Activated CD4-positive, alpha-beta T cell treated with anti-CD3 and anti-CD28 coated beads for 1 hour (primary cell): ENCODE results near the gene UNC13A.

ENCODE experiments used
- DNase-seq: peaks from one replicate; pipeline ENCODE4 v3.0.0-alpha.2; 2020

The UNC13A gene

DNA sequence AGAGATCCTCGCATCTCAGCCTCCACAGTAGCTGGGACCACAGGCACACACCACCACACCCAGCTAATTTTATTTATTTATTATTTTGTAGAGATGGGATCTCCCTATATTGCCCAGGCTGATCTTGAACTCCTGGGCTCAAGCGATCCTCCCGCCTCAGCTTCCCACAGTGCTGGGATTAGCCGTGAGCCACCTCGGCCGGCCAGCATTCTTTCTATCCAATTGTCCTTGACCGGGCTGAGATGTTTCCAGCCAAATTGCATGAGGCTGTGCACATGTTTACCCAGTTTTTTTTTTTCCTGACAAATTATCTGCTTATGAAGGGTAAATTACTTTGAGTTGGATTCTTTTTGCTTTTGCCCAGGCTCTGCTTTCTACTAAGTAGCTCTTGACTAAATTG is 28.2 kb downstream of the UNC13A start:
- DNase-seq = no peak

DNA sequence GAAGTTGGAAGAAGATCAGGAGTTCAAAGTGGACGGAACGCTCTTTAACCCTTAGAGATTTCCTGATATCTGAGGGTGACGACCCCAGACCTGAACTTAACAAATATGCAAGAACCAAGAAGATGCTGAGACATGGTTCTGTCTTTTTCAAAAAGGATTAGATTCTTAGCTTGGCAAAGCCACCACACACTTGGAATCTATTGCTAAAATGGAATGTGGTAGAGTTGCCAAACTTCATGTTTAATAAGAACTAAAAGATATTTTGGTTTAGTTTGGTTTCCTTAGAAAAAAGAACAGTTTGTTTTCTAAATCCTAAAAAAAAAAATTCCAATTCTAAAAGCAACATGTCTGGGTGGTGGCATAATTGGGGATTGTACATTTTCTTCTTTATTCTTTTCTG is 29.5 kb downstream of the UNC13A start:
- DNase-seq = no peak

- no peak for DNase-seq
These were observed 29.9 kb downstream of the UNC13A start for GRCh38 chr19:17658240-17658639.

DNA sequence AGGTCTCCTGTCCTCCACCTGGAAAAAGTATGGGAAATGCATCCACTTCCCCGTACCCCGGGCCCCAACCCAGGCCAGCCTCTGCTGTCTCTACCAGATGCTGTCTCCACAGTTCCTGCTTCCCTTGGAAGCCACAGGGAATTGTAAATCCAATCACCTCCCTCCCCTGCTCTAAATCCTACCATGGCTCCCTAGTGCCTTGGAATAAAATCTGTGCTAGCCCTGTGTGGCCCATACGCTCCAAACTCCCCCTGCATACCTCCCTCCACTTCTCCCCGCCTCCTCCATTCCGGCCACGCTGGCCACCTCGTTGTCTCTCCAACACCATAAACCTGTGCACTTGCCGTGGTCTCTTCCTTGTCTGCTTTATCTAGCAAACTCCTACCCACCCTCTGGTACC is 31.2 kb downstream of the UNC13A start:
- DNase-seq = no peak

GRCh38 chr19:17655751-17656472 is 32.2 kb downstream of the UNC13A start:
- DNase-seq = no peak

DNA sequence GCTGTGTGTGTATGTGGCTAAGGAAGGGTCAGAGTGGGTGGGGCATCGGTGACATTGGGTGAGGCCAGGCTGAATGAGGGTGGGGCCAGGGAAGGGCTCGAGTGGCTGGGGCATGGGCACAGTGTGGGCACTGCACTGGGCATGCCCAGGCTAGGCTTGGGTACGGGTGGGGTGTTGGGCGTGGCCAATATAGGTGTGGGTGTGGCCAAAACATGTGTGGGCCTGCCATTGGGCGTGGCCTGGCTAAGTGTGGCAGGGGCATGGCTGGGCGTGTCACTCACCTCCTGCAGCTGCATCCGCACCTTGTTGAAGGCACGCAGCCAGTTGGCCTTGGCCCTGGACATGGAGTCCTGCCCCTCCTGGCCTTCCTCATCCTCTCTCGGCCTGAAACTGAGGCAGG is 33.2 kb downstream of the UNC13A start:
- DNase-seq = no peak

DNA sequence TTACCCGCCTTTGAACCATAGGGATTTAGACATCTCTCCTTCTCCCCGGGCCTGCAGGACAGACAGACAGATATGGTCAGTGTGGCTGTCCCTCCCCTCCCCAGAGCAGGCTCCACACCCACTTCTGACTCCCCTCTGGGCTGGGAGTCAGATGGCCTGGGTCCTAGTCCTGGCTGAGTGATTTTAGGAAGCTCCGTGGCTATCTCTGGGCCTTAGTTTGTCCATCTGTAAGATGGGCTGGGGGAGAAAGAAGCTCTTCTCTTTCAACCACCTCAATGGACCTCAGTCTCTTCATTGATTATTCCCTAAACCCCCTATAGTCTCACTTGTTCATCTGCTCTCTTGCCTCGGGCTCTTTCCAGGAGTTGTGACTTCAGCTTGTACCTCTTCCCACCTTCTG is 35.5 kb downstream of the UNC13A start:
- DNase-seq = no peak

DNA sequence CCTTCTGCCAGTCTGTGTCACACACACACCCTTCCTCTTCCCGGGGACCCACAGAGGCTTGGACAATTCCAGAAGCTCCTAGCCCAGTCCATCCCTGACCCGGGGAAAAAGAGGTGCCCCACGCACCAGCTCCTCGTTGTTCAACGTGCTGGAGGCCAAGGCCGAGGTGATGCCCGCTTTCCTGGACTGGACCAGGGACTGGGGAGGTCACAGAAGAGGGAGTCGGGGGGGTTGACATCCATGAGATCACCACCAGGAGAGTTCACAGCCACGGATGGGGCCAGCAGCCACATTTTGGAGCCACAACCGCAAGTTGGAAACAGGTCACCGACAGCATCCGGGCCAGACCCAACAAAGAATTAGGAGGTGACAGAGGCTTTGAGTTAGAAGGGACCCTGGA is 39.4 kb downstream of the UNC13A start:
- DNase-seq = no peak

DNA sequence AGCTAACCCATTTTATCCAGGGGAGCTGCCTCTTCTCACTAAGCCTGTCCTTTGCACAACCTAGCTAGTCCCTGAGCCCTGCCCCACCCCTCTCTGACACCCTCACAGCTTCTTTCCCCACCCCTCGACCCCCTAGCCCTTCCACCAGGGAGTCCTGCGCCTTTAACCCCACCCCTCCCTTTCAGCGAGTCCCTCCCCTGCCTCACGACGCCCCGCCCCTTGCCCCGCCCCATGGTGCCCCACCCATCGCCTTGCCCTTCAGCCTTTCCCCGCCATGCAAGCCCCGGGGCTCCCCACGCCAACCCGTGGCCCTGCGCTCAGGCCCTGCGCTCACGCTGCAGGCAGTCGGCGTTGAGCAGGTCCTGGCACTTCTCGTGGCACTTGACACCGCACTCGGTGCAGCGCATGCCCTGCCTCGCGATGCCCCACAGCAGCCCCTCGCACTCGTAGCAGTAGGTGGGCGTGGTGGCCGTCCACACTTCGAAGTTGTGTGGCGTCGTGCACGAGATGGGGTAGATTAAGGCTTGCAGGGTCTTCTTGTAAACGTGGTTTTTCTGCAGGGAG is 40.0 kb downstream of the UNC13A start:
- DNase-seq = no peak

DNA sequence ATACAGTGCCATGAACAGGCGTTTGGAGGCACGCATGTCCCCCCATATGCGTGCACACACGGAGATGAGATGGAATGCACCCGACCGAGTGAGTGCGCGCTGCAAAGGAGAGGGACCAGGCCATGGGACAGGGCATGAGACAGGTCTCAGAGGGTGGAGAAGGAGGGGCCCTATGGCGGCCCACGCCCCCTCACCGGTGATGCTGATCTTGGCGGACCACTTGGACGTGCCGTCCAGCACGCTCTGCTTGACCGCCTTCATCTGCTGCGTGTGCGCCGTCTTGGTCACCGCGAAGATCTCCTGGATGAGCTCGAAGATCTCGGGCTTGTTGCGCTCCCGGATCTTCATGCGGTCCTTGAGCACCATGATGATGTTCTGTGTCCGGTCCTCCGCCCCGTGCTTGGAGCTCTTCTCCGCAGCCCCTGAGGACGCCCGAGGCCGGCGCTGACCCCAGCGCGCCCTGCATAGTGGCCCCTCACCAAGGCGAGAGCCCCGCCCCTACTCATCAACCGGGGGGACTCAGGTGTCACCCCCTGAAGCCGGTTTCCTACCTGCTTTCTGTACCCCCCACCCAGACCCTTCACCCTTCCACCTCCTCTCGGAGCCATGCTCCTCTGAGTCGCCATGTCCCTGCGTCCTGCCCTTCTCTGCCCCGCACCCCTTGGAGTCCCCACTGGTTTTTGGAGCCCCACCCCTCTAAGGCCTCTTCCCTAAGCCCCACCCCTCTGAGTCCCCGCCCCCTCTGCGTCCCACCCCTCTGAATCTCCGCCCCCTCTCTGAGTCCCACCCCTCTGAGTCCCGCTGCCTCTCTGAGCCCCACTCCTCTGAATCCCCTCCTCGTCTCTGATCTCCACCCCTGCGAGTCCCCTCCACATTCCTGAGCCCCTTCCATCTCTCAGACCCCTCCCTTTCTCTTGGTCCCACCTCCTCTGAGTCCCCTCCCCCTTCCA is 40.8 kb downstream of the UNC13A start:
- no peak for DNase-seq

DNA sequence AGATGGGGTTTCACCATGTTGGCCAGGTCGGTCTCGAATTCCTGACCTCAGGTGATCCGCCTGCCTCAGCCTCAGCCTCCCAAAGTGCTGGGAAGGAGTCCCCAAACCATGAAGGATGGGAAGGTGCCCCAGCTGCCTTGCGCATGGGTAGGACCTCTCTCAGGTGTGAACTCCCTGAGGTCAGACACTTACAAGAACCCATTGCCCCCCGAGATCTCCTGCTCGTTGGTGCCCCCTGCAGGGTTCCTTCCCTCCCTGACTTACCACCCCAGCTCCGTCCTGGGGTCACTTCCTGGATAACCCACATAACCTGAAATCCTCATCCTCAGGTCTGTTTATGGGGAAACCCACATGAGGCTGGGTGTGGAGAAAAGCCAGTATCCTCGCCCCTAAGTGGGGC is 41.7 kb downstream of the UNC13A start:
- no peak for DNase-seq

DNA sequence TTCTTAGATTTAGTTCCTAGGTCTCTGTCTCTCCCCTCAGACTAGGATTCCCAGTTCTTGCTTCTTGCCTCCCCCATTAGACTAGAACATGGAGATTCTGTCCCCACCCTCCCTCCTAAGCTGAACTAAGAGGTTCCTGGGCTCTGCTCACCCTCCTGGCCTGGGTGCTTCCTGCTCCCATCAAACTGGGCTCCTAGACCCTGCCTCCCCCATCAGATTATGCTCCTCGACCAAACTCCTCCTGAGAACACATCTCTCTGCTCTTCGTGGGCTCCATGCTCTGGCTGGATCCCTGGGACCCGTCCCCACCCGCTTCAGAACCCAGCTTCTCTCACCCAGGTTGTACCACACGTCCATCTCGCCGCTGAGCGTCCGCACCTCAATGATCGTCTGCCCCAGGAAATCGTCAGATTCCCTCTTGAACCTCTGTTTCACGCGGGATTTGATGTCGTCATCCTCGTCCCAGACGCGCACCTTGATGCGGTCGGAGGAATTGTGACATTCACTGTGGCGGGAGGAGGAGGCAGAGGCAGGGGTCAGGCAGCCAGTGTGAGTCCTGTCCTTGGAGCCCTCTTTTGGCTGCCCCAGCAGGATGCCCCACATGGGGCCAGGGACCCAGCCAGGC is 42.7 kb downstream of the UNC13A start:
- DNase-seq = no peak

DNA sequence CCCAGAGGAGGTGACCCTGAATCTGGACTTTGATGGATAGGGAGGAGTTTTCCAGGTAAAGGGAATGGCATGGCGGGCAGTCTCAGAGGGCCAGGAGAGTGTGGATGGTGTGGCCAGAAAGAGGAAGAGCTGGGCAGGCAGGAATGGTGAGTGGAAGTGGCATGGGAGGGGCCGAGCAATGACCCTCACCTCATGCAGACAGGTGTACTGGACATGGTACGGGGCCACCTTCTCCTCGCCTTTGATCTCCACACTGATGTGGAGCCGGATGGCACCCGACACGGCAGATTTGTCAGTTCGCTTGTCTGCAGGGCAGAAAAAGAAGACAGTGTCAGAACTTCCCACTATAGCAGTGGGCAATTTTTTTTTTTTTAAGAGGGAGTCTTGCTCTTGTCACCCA is 45.5 kb downstream of the UNC13A start:
- no peak for DNase-seq

DNA sequence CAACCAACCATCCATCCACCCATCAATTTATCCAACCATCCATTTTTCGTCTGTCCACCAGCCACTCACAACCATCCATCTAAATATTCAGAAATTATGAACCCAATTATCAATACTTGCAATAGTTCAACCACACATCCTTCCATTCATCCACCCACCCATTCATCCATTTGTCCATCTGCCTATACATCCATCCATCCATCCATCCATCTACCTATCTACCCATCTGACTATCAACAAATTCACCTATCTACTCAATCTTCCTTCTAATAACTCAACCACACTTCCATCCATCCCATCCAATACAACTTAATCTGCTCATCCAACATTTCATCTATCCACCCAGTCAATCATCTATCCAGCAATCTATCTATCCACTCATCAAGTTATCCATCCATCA is 46.3 kb downstream of the UNC13A start:
- no peak for DNase-seq

DNA sequence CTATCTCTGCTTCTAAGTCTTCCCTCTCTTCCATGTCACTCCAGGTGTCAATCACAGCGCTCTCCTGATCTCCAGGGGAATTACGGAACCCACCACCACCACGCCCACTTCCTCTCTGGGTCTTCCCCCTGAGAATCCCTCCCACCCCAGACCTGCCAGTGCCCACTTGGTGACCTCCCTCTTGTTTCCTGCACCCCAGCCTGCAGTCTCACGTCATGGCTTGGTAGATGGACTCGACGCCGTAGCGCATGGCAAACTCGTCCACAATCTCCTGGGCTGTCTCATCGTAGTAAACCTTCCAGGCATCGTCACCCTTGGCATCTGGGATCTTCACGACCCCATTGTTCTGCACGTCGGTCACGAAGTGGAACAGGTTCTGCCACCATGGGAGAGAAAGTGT is 47.0 kb downstream of the UNC13A start:
- no peak for DNase-seq

DNA sequence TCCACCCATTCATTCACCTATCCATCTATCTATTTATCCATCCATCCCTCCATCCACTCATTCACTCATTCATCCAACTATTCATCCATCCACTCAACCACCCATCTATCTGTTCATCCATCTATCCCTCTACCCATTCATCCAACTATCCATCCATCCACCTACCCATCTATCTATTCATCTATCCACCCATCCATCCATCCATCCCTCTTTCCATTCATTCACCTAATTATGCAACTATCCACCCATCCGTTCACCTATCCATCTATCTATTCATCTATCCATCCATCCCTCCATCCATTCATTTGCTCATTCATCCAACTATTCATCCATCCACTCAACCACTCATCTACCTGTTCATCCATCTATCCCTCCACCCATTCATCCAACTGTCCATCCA is 54.5 kb downstream of the UNC13A start:
- no peak for DNase-seq

DNA sequence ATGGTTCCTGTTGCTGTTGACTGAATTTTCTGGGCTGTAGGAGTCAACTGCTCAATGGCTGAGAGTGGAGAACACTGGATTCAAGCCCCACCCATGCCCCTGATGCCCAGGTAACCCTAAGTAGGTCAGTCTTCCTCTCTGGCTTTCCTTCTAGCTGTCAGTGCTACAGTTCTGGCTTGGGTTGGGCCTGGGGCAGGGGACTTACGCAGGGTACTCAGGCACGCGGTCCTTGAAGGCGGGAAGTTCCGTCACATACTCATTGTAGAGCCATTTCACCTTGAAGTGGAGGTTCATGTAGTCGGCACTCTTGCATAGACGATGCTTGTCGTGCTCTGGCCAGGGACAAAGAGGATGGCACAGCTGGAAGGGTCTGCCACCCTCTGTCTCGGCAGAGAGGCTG is 55.6 kb downstream of the UNC13A start:
- no peak for DNase-seq

GRCh38 chr19:17629760-17630159 is 58.4 kb downstream of the UNC13A start:
- no peak for DNase-seq

DNA sequence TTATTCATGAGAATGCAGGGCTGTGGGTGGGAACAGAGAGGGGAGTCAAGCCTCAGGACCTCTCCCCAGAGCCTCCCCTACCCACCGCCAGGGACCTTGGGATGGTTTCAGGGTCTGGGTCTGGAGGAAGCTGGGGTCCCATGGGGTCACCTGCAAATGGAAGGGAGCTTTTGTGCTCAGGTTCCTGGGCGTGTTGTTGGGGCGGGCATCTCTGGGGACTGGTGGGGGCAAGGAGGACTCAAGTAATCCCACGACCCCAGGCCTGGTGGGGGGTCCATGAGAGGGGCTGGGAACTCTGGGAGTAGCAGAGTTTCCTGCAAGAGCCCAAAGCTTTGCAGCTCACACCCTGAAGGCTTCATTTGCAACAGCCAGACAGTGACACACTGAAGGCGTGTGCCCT is 60.2 kb downstream of the UNC13A start:
- no peak for DNase-seq

- DNase-seq = no peak
These were observed 61.0 kb downstream of the UNC13A start for GRCh38 chr19:17627161-17627560.

GRCh38 chr19:17626456-17627015 is 61.6 kb downstream of the UNC13A start:
- DNase-seq = no peak

GRCh38 chr19:17625980-17626379 is 62.2 kb downstream of the UNC13A start:
- no peak for DNase-seq

DNA sequence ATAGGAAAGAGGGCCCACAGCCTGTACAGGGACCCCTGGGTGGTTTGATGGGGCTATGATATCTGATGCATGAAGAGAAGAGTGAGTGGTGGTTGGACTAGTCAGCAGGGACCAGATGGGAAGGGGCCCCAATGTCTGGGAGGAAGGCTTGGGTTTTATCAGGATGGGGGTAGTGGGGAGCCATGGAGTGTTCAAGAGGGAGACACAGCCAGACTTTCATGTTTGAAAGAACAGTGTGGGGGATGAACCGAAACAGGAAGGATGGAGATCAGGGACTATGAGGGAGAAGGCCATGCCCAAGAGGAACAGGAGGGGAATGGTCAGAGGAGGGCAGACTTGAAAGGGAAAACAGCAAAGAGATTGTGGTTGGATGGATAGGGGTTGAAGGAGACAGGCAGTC is 63.1 kb downstream of the UNC13A start:
- DNase-seq = no peak
